ENCODE measurements around the gene RUSC2. TPM values are rescaled to one million over a fixed set of nuclear protein-coding genes. Genes with fewer than 3 reads are reported as not detected.
"Not testable (repeated sequence)": the region's sequence is repeated elsewhere in the genome, so short reads cannot be mapped to it uniquely, and the experiment has no call there.

Gene RUSC2
- total RNA-seq, 4 donors from 2014 or later: 3.0 to 17.3 (median 5.5) TPM

DNA sequence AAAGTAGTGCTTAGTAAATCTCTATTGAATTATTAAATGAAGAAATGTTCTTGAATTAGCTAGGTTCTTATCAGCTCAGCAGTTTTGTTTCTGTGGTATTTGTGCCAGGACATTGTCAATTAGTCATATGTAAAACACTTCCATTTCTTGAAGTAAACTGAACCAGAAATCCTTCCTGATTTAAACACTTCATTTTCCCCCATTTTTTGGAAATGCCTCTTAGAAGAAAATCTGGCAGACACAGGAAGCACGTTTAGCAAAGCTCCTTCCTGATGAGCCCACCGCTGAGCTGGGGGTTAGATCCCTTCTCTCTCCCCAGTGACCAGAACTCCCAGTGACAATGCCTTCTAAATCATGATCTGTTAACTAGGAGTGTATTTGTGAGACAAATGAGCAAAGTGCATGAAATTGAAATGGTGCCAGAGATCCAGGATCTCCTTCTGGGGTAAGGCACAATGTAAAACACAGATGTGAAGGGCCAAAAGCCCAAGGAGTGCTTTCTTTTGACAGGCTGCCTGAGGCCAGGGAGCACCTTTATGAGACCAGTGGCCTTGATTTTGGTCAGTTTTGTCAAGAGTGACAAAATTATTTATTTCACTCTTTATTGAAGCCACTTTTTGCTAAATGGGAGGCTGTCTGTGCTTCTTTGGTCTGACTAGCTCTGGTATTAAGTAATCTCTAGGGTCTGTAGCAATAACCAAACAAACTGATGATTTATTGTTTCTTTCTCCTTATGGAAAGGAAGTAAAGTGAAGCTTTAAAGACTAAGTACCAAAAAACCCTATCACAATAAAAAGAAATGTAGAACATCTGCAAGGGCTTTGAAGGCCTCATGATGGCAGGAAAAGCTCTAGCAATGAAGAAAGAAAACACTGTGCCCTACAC lies 25.5 kb upstream of the RUSC2 start:
- Histone ChIP-seq H3K4me1 (no peaks in the 10 kb centered on the region), H3K4me3 (no peak overlapping the region), H3K9me3 (peaks cover 0 to 15% (median 7%) of the 10 kb centered on the region in 4 donors), H3K27ac (no peak overlapping the region), H3K27me3 (no peaks in the 10 kb centered on the region), H3K36me3 (no peaks in the 10 kb centered on the region)
- TF ChIP-seq POLR2A (IDR thresholded peaks at IDR 0.05) (no peak), CTCF (IDR thresholded peaks at IDR 0.05) (no peak)
- no peak for DNase-seq

DNA sequence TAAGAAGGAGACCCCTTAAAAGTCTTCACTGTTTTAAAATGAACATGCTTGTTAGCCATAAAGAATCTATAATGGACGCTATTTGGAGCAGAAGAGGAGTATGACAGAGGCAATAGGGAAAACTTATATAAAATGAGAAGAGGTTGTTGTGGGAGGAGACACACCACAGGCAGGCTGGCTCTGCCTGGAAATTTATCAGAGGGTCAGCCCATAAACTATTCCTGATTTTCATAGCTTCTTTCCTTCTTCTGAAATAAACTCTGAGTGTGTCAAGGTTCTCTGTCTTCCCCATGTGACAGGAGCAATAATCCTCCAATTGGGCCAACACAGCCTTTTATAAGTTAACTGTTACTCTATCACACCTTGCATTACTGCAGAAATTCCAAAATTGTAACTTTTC lies 19.6 kb upstream of the RUSC2 start:
- H3K27me3 ChIP-seq: no peaks in the 10 kb centered on the region
- DNase-seq: no peak
- H3K4me1 ChIP-seq: no peaks in the 10 kb centered on the region
- TF ChIP-seq CTCF (IDR thresholded peaks at IDR 0.05) (no peak), POLR2A (IDR thresholded peaks at IDR 0.05) (no peak)
- no peak overlapping the region for H3K27ac ChIP-seq
- H3K4me3 ChIP-seq: no peak overlapping the region
- no peaks in the 10 kb centered on the region for H3K9me3 ChIP-seq
- no peaks in the 10 kb centered on the region for H3K36me3 ChIP-seq

DNA sequence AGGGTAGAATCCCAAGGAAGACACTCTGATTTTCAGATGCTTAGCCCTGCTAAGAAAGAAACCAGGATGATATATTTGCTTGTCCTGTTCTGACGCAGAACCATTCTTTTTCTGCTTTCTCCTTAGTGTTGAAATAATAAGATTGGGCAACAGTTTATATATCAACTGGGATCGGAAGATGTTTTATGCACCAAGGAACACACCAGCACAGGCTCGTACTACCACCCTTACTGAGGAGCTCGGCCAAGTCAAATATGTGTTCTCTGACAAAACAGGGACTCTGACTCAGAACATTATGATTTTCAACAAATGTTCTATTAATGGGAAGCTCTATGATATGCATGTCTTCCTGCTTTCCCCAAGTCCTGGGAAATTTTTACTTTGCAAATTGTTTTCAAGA lies 19.0 kb upstream of the RUSC2 start:
- no peaks in the 10 kb centered on the region for H3K9me3 ChIP-seq
- H3K4me1 ChIP-seq: no peaks in the 10 kb centered on the region
- no peak overlapping the region for H3K4me3 ChIP-seq
- TF ChIP-seq POLR2A (IDR thresholded peaks at IDR 0.05): no peak
- TF ChIP-seq CTCF (IDR thresholded peaks at IDR 0.05): no peak
- H3K27ac ChIP-seq: no peak overlapping the region
- H3K27me3 ChIP-seq: no peaks in the 10 kb centered on the region
- no peak for DNase-seq
- no peaks in the 10 kb centered on the region for H3K36me3 ChIP-seq

GRCh38 chr9:35476596-35476995 lies 13.3 kb upstream of the RUSC2 start:
- Histone ChIP-seq H3K4me1 (no peaks in the 10 kb centered on the region), H3K36me3 (no peaks in the 10 kb centered on the region), H3K4me3 (no peak overlapping the region), H3K9me3 (no peaks in the 10 kb centered on the region), H3K27me3 (no peaks in the 10 kb centered on the region), H3K27ac (no peak overlapping the region)
- DNase-seq: no peak
- TF ChIP-seq CTCF (IDR thresholded peaks at IDR 0.05) (no peak), POLR2A (IDR thresholded peaks at IDR 0.05) (no peak)

GRCh38 chr9:35477211-35477855 lies 12.6 kb upstream of the RUSC2 start:
- not testable (repeated sequence) for H3K9me3 ChIP-seq, H3K4me3 ChIP-seq, H3K27me3 ChIP-seq, H3K36me3 ChIP-seq, H3K27ac ChIP-seq, H3K4me1 ChIP-seq
- peak in 2 of 3 donors; percentile 46 to 74 for DNase-seq
- peak; percentile 41 to 90 (median 82) for TF ChIP-seq CTCF (IDR thresholded peaks at IDR 0.05)
